Thyroid gland (tissue), 4 donors: Measurements from ENCODE around the gene GRAMD2B.

Experiments used
- POLR2A ChIP-seq, 2 donors: fragments of 450-650 bp; IDR thresholded peaks; one replicate each; pipeline ENCODE4 v1.6.1; 2017; ENCODE audit warnings: antibody characterized with exemption in 2 of 2, mild to moderate bottlenecking in 2 of 2, moderate library complexity in 1 of 2
- TF ChIP-seq, protein P1 (sequence below), 6 experiments: fragments of 200-600 bp in 3 of 6; fragments of 450-650 bp in 3 of 6; sonication (generic) in 3 of 6; IDR thresholded peaks; one replicate each; pipeline ENCODE4 v1.5.1; 2016 to 2019; ENCODE audit warnings: antibody characterized with exemption in 6 of 6, mild to moderate bottlenecking in 2 of 6, inconsistent platforms in 1 of 6, moderate library complexity in 1 of 6

- TF ChIP-seq POLR2A (IDR thresholded peaks at IDR 0.05): no peak
- TF ChIP-seq, protein P1, sequence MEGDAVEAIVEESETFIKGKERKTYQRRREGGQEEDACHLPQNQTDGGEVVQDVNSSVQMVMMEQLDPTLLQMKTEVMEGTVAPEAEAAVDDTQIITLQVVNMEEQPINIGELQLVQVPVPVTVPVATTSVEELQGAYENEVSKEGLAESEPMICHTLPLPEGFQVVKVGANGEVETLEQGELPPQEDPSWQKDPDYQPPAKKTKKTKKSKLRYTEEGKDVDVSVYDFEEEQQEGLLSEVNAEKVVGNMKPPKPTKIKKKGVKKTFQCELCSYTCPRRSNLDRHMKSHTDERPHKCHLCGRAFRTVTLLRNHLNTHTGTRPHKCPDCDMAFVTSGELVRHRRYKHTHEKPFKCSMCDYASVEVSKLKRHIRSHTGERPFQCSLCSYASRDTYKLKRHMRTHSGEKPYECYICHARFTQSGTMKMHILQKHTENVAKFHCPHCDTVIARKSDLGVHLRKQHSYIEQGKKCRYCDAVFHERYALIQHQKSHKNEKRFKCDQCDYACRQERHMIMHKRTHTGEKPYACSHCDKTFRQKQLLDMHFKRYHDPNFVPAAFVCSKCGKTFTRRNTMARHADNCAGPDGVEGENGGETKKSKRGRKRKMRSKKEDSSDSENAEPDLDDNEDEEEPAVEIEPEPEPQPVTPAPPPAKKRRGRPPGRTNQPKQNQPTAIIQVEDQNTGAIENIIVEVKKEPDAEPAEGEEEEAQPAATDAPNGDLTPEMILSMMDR (IDR thresholded peaks at IDR 0.05): no peak
These were observed 67.1 kb downstream of the GRAMD2B start for GRCh38 chr5:126490167-126490940.
